MG63 (cell line): Measurements from ENCODE around the gene ADAMTS7. TPM values are rescaled to one million over a fixed set of nuclear protein-coding genes. Genes with fewer than 3 reads are reported as not detected.
A peak's percentile ranks its signal among the peaks of the same experiment; 100 is the strongest.
"Not testable (repeated sequence)": the region's sequence is repeated elsewhere in the genome, so short reads cannot be mapped to it uniquely, and the experiment has no call there.

Experiments
- DNase-seq: peaks from one replicate; pipeline ENCODE4 v3.0.0-alpha.2; 2020
- H3K27me3 ChIP-seq: fragments of 250-450 bp; sonication (Bioruptor Pico); 2 replicates; pipeline ENCODE4 v1.5.1; 2020; ENCODE audit warnings: mild to moderate bottlenecking, moderate library complexity
- H3K36me3 ChIP-seq: fragments of 250-450 bp; sonication (Bioruptor Pico); 2 replicates; pipeline ENCODE4 v1.5.1; 2020; ENCODE audit warnings: mild to moderate bottlenecking, moderate library complexity
- H3K4me3 ChIP-seq: fragments of 250-450 bp; sonication (Bioruptor Pico); 2 replicates; pipeline ENCODE4 v1.5.1; 2020; ENCODE audit warnings: mild to moderate bottlenecking, moderate library complexity
- H3K9me3 ChIP-seq: fragments of 250-450 bp; sonication (Bioruptor Pico); 2 replicates; pipeline ENCODE4 v1.5.1; 2020; ENCODE audit warnings: mild to moderate bottlenecking, moderate library complexity
- total RNA-seq: library from RNA; depleted of rRNA; stranded (reverse); fragments of >200 nt; shearing (Covaris generic); gene quantifications from 2 replicates; pipeline ENCODE4 v1.2.3, GENCODE V29; 2014; ENCODE audit warnings: low replicate concordance

The ADAMTS7 gene
- total RNA-seq, 1 experiment from 2014 or later: 3.3 TPM

DNA sequence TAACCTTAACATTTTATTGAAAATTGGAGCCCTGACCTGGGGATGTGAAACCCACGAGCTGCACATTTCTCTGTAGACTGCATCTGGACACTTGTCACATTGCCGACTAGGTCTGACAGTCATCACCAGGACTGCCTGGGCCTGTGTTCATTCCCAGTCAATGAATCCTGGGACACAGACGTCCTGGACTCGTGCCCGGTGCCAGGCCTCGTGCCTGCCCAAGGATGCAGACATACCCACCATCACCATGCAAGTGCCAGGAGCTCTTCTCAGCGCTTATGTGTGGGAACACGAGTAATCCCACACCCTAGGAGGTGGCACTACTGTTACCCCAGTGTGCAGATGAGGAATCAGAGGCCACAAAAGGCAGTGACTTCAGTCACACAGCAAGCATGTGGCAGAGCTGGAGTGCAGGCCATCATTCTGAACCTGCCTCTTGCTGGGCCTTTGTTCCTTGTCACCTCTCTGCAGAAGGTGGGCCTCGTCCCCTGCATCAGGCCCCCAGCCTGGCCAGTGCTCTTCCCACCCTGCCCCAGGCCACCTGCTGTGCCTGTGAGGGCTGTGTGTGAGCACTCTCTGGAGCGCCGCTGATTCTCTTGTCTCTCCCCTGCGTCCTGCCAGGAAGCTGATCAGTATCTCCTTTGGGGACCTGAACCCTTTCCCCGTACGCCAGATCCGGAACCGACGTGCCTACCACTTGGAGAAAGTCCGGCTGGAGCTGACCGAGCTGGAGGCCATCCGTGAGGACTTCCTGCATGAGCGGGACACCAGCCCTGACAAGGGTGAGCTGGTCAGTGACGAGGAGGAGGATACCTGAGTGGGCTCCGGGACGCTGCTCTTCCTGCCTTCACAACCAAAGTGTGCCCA, 58.5 kb downstream of the ADAMTS7 start:
- Histone ChIP-seq H3K9me3 (no peaks in the 10 kb centered on the region), H3K27me3 (no peaks in the 10 kb centered on the region), H3K4me3 (no peak overlapping the region), H3K36me3 (no peaks in the 10 kb centered on the region)
- DNase-seq: no peak

DNA sequence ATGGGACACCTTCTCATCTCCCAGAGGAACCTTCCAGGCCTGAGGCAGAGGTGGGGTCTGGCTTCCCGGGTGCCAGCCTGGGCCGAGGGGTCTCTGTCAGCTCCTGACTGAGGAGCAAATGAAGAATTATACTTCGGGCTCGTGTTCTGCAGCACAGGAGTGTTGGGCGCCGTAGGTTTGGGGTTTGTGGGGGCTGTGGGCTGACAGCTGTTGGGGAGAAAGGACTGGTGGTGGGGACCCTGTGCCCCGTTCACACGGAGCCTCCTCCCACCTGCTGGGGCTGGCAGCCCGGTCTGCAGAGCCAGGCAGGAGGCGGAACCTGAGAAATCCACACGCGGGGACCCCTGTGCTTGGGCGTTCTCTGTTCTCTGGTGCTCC, 59.7 kb downstream of the ADAMTS7 start:
- Histone ChIP-seq H3K9me3 (no peaks in the 10 kb centered on the region), H3K4me3 (no peak overlapping the region), H3K27me3 (no peaks in the 10 kb centered on the region)

DNA sequence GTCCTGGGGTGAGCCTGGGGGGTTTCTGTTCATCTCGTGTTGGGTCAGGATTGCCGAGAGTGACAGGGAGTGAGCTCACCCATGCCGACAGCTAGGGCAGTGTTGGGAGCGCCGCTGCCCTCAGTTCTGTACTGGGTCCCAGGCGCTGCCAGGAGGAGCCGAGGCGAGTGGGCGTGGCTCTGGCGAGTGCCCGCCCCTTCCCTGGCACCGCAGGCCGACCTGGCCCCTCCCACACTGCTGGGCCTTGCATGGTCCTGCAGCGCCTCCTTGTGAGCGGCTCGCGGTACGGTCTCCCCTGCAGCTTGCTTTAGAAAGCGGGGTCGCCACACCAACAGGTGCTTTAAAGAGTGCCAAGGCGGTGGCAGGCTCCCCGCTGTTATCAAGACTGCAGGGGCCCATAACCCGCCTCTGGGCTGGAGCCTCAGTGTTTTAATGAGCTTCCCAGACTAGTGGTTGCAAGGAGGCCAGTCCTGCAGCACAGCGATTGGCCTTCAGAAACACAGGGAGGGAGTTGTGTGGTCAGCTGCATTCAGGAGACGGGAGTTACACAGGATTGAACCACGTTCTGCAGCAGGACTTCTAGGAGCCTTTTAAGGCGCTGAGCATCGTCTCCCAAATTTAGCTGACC, 60.2 kb downstream of the ADAMTS7 start:
- H3K4me3 ChIP-seq: peak overlapping the region; percentile 39
- DNase-seq: peak; percentile 90
- H3K36me3 ChIP-seq, H3K9me3 ChIP-seq, H3K27me3 ChIP-seq: not testable (repeated sequence)

More for the DNA sequence above, 59.7 kb downstream of the ADAMTS7 start:
- H3K36me3 ChIP-seq: no peaks in the 10 kb centered on the region
- DNase-seq: no peak

DNA sequence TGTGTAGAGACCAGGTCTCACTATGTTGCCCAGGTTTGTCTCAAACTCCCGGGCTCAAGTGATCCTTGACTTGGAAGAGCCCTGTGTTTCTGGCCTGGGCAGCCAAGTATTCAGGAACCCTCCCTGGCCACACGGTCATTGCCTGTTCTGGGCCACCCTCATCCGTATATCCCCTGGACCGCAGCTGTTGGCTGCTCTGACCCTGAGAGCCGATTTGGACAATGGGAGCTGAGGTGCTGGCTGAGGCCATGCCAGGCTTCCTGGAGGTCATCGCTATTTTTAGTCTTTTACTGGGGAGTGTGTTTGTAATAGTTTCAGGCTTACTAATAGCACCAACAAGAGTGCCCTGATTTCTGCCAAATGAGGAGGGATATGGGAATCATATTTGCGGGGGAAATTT, 60.7 kb downstream of the ADAMTS7 start:
- no peaks in the 10 kb centered on the region for H3K9me3 ChIP-seq
- peak overlapping the region; percentile 39 for H3K4me3 ChIP-seq
- H3K27me3 ChIP-seq: no peaks in the 10 kb centered on the region
- no peaks in the 10 kb centered on the region for H3K36me3 ChIP-seq
- peak; percentile 81 for DNase-seq

DNA sequence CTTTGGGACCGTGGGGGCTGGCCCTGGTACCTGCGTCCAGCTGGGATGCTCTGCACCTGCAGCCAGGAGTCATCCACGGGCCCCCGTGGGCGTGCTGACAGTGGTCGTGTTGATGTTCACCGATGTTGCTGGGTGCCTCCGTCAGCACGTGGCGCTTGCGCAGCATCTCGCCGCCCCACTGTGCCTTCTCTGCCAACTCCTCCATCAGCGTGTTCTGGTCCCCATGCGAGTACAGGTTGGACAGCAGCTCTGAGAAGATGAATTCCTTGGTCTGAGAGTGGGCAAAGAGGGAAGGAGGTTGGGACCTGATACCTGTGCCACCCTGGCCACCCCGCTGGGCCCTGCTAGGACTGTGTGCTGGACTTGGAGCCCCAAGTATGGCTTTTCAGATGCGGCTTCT, 61.4 kb downstream of the ADAMTS7 start:
- no peaks in the 10 kb centered on the region for H3K36me3 ChIP-seq
- no peak for DNase-seq
- no peaks in the 10 kb centered on the region for H3K9me3 ChIP-seq

DNA sequence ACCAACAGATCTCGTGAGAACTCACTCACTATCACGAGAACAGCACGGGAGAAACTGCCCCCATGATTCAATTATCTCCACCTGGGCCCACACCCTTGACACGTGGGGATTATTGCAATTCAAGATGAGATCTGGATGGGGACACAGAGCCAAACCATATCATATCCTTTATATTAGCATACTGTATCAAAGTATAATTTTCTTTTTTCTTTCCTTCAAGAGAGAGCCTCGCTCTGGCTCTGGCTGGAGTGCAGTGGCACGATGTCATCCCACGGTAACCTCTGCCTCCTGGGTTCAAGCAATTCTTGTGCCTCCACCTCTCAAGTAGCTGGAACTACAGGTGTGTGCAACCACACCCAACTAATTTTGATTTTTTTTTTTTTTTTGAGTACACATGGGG, 63.4 kb downstream of the ADAMTS7 start:
- H3K4me3 ChIP-seq, DNase-seq, H3K36me3 ChIP-seq, H3K9me3 ChIP-seq, H3K27me3 ChIP-seq: not testable (repeated sequence)

More for the DNA sequence above, 61.4 kb downstream of the ADAMTS7 start:
- Histone ChIP-seq H3K27me3 (no peaks in the 10 kb centered on the region), H3K4me3 (no peak overlapping the region)

DNA sequence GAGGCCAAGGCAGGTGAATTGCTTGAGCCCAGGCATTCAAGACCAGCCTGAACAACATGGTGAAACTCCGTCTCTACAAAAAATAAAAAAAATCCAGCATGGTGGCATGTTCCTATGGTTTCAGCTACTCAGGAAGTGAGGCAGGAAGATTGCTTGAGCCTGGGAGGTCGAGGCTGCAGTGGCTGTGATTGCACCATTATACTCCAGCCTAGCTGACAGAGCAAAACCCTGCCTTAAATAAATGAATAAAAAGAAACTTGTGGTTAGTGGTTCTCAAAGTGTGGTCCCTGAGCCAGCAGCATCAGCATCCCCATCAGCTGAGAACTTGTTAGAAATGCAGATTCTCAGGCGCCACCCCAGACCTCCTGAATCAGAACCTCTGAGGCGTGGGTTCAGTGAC, 69.6 kb downstream of the ADAMTS7 start:
- not testable (repeated sequence) for DNase-seq, H3K36me3 ChIP-seq

DNA sequence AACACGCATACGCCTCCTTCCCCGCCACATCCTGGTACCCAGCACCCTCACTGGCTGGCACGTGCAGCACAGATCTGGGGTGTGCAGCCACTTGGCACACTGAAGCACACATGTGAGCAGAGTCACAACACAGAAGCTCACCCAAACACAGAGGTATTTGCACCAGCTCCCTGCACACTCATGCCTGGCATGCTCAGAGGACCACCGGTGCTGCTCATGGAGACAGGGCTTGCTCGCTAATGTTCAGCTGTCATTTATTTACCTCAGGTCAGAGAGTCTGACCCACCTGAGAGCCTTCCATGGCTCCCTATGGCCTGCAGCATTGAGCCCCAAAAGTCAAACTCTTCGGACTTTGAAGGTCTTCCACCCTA, 70.4 kb downstream of the ADAMTS7 start:
- Histone ChIP-seq H3K27me3 (no peaks in the 10 kb centered on the region), H3K36me3 (no peaks in the 10 kb centered on the region), H3K9me3 (no peaks in the 10 kb centered on the region), H3K4me3 (no peak overlapping the region)
- no peak for DNase-seq

More for the DNA sequence above, 69.6 kb downstream of the ADAMTS7 start:
- not testable (repeated sequence) for H3K27me3 ChIP-seq, H3K9me3 ChIP-seq, H3K4me3 ChIP-seq

DNA sequence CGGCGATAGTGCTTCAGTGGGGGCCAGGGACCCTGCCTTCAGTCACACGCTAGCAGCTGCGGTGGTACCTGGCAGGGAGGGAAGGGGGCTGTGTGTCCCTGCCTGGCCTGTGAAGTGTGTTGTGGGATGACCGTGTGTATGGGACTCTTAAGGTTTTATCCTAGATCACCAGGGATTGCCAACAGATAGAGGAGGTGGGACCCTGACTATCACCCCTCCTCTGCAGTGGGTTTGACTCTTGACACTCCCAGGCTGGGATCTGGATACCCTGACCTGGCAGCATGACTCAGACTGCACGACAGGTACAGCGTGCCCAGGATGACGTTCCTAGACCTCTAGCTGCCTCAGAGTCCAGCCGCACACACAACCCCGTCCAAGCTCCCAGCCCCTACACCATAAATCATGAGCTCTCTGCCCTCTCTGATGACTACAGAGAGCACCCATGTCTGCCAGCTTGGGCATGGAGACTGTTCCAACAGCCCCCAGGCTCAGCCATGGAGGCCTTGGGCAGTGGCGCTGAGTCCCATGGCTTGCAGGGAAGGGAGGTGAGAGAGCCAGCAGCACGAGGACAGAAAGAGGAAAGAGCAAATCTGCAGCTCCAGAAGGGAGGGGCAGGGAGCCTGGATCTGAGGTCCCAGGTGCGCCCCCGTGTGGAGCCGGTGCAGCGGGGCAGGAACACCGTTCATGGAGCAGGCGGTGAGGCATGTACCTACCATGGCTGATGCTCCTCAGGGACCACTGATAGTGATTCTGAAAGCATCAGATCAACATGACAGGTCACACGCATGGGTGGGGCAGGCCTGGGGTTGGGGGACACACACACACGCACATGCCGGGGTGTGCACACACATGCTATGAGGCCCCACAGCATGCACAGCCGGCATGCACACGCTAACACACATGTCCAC, 71.0 kb downstream of the ADAMTS7 start:
- Histone ChIP-seq H3K27me3 (no peaks in the 10 kb centered on the region), H3K4me3 (no peak overlapping the region), H3K9me3 (no peaks in the 10 kb centered on the region), H3K36me3 (no peaks in the 10 kb centered on the region)
- peak; percentile 76 for DNase-seq

DNA sequence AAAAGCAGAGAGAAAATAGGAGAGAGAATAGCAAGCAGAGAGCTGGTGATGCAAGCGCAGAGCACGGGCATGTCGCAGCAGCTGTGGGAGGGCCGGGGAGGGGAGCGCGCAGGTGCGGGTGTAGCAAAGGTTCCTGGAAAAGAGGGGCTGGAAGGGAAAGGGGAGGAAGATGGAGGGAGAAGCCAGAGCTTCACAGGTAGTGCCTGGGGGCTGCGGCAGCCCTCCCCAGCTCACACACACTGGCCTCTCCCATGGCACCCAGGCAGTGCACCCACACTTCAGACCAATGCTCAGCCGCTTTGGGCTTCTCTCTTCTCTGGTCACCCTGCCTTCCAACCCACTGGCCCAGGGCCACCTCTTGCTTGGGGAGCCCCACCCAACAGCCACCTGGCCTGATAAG, 72.1 kb downstream of the ADAMTS7 start:
- DNase-seq: no peak
- Histone ChIP-seq H3K27me3 (no peaks in the 10 kb centered on the region), H3K9me3 (no peaks in the 10 kb centered on the region), H3K36me3 (no peaks in the 10 kb centered on the region), H3K4me3 (no peak overlapping the region)

DNA sequence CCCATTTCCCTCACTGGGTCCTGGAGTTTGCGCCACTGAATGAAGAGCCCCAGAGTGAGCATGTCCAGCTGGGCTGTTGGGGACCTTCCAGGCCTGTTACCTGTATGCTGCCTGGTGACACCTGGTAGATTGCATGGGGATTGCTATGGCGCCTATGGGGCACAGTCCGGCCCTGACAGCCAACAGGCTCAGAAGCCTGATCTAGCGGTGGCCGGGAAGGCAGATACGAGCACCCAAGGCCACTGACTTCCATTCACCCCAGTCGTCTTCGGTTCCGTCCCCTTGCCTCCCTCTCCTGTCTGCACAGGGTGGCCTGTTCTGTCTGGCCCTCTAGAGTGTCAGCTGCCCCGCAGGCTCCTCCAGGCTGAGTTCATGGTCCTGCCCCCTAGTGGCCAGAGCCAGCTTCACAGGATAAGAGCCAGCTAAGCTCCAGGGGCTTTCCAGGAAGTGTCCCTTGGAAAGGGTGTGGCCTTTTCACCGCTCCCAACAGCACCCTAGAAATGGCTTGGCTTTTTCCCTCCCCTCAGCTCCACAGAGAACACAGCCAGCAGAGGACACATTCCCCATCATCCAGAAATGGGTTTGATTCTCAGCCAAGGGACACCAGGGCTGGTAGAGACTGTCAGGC, 73.2 kb downstream of the ADAMTS7 start:
- peak; percentile 57 for DNase-seq
- H3K9me3 ChIP-seq, H3K4me3 ChIP-seq: not testable (repeated sequence)

DNA sequence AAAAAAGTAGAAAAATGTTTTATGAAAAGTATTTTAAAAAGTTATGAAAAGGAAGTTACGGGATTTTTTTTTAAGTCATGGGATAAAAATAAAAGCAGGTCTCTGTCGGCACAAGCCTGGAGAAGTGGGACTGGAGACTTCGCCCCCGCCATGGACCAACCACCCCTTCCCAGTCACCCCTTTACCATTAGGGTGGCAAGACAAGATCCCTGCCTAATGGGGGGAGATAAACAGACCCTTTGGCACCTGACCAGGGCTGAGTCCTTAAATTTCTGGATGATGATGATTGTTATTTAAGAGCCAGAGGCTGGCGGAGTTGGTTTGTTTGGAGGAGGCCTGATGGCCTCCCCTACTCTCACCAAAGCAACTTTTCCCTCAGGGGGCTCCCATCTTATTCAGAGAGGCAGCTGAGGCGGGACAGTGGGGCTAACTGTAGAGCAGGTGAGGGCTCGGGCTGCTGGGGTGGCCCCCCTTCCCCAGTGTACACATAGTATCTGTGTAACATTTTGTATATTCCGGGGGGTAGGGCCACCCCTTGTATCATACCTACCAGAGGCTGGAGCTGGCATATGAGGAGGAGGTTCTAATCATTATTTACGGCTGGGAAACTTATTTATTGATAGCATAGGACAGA, 74.0 kb downstream of the ADAMTS7 start:
- Histone ChIP-seq H3K9me3 (no peaks in the 10 kb centered on the region), H3K4me3 (no peak overlapping the region), H3K36me3 (no peaks in the 10 kb centered on the region), H3K27me3 (no peaks in the 10 kb centered on the region)
- no peak for DNase-seq

More for the DNA sequence above, 73.2 kb downstream of the ADAMTS7 start:
- H3K36me3 ChIP-seq, H3K27me3 ChIP-seq: not testable (repeated sequence)

DNA sequence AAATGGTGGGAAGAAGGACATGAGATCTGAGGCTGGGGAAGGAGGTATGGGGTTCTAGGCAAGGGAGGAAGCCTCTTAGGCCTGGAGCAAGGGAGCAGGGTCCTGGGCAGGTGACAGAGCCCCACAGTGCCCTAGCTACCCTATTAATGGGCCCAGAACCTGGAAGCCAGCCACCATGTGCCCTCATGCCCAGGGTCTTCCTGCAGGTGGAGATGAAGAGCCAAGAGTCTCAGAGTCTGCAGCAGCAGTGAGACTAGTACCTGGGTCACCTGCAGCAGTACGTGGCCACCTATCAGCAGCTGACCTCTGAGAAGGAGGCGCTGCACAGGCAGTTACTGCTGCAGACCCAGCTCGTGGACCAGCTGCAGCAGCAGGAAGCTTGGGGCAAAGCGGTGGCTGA, 75.0 kb downstream of the ADAMTS7 start:
- not testable (repeated sequence) for H3K4me3 ChIP-seq, H3K36me3 ChIP-seq, DNase-seq, H3K9me3 ChIP-seq, H3K27me3 ChIP-seq

DNA sequence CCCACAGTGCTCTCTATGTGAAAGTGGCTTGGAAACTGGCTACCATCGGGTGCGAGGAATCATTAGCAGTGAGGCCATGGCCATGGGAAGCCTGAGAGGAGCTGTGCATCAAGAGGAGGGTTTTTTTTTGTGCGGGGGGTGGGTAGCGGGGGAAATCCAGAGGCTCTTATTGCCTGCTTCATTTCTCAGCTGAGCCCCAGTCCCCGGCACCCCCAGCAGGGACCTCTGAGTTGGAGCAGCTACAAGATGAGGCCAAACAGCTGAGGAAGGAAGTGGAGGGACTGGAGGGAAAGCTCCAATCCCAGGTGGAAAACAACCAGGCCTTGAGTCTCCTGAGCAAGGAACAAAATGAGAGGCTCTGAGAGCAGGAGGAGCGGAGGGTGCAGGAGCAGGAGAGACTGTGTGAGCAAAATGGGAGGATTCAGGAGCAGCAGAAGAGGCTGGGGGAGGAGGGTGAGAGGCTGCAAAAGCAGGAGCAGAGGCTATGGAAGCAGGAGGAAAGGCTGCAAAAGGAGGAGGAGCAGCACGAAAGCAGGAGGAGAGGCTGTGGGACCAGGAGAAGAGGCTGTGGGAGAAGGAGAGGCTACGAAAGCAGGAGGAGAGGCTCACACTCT, 76.7 kb downstream of the ADAMTS7 start:
- DNase-seq: no peak
- Histone ChIP-seq H3K4me3 (no peak overlapping the region), H3K9me3 (no peaks in the 10 kb centered on the region), H3K27me3 (no peaks in the 10 kb centered on the region), H3K36me3 (no peaks in the 10 kb centered on the region)

DNA sequence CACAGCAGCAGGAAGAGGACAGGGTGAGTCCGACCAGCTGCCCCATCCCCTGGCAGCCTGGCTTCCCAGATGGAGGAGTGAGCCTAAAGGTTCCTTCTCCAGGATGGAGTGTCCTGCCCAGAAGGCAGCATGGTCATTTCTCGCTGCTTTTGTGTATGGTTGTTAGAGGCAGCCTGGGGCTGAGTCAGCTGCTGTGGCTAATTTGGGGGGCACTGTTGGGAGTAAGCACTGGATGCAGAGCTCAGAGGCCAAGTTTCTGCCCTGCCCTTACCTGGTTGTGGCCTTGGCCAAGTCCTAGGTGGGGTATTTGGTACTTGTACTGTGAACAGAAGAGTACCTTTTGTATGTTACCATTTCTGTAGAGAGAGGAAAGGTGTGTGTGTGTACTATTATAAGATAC, 78.6 kb downstream of the ADAMTS7 start:
- Histone ChIP-seq H3K36me3 (no peaks in the 10 kb centered on the region), H3K4me3 (no peak overlapping the region), H3K27me3 (no peaks in the 10 kb centered on the region), H3K9me3 (no peaks in the 10 kb centered on the region)
- DNase-seq: no peak

DNA sequence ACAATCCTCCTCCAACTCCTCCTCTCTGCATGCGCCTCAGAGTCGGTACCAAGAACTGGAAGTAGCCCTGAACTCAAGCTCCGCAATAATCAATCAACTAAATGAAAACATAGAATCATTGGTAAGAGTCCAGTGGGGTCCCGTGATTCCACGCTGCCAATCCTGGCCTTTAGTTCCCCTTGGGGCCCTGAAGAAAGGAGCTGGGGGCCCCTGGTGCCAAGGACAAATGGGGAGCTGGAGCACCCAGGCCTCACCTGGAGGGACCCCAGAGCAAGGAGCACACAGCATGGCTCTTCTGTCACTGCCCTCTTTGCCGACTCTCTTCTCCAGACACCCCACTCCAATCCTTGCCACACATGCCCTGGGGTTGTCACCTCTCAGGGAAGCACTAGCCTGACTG, 80.3 kb downstream of the ADAMTS7 start:
- Histone ChIP-seq H3K36me3 (no peaks in the 10 kb centered on the region), H3K9me3 (no peaks in the 10 kb centered on the region), H3K4me3 (no peak overlapping the region), H3K27me3 (no peaks in the 10 kb centered on the region)
- DNase-seq: no peak
